Measurements from ENCODE around the gene BMAL2. TPM values are rescaled to one million over a fixed set of nuclear protein-coding genes. Genes with fewer than 3 reads are reported as not detected.
A peak's percentile ranks its signal among the peaks of the same experiment; 100 is the strongest.

The BMAL2 gene
- polyA plus RNA-seq, 4 donors, result 5.6 to 7.1 (median 7.0) TPM

DNA sequence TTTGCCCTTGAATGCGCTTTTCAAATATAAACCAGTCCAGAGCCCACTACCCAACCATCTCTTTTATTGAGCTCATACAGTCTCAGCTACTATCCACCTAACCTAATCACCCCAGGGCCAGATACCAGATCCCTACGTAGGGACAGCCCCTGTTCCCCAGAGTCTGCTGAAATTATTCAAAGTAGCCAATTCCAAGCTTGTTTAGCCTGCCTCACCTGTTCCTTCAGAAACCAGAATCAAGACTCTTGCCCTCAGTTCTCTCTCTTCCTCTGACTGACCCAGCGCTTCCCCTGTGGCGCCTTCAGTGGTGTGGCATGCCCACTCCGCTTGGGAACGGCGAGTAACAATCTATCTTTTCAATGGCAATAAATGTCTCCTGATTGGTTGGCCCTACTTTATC lies 18.8 kb downstream of the BMAL2 start:
- no peak for DNase-seq (ENCODE audit: low read depth in 4 of 4, low spot score in 2 of 4)

DNA sequence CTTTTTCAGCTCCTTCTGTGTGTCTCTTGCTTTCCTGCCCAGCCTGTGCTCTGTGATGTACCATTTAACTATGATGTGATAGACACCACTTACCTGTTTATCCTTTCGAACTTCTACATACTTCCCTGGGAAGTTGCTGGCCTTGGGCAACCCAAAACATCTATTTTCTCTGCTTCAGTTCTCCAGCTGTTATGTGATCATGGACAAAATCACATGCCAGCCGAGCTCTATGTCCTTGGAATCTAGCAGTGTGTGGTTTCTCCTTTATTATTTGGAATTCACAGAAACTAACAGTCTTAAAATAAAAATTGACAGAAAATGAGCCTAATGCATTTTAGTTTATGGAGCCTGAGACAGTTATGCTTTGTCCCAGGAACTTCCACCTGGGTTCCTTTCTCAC lies 22.9 kb downstream of the BMAL2 start:
- DNase-seq (ENCODE audit: low read depth in 4 of 4, low spot score in 2 of 4), result no peak

DNA sequence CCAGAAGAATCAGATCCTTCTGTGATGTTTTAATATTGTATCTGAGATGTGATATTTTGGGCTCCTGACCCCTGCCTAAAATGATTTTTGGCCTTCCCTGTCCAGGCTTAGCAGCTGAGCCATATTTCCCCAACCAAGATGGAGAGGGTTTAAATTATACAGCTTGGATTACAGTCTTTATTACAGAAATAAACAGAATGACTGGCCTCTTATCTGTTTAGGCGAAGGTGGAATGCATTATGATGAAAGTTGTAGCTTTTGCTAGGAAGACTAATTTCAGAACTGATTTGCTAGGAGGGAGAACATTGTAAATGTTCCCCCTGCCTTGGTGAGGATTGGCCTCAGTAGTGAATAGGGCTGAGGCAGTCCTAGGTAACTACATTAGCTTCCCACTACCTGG lies 23.3 kb downstream of the BMAL2 start:
- DNase-seq (ENCODE audit: low read depth in 4 of 4, low spot score in 2 of 4), result no peak

DNA sequence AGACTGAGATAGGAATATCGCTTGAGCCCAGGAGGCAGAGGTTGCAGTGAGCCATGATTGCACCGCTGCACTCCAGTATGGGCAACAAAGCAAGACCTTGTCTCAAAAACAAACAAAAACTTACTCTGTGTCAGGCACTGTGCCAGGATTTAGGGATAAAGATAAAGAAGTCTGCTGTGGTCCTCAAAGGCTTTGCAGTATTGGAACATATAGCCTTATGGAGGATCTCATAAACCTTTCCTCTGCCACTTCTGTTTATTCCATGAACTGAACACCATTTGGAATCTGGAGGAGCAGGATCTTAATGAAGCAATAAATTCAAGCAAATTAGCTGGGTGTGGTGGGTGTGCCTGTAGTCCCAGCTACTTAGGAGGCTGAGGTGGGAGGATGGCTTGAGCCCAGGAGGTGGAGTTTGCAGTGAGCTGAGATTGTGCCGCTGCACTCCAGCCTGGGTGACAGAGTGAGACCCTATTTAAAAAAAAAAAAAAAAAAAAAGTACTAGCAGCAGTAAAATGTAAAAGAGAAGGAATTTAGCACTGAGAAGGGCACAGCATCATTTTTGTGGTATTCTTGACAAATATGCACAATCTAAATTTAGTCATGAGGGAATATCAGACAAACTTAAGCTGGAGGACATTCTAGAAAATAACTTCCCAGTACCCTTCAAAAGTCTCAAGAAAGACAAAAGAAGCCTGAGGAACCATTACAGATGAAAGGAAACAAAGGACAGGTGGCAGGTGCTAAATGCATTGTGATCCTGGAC lies 27.1 kb downstream of the BMAL2 start:
- no peak for DNase-seq (ENCODE audit: low read depth in 4 of 4, low spot score in 2 of 4)

DNA sequence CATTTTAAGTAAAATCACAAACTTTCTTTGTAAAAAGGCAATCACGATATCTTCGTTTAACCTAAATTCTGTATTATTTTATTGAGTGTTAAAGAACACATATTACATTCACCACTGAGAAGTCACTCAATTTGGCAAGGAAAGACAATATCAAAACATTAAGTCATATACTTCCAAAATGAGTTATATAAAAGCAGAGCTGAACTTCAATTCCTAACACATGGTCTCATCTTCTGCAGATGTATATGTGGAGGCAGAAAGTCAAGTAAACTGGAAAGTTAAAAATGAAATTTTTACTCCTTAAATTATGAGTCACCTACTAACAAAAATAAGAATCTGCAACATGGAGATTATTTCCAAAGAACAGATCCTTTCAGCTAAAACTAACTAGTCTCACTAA lies 28.7 kb downstream of the BMAL2 start:
- DNase-seq (ENCODE audit: low read depth in 4 of 4, low spot score in 2 of 4), result no peak

DNA sequence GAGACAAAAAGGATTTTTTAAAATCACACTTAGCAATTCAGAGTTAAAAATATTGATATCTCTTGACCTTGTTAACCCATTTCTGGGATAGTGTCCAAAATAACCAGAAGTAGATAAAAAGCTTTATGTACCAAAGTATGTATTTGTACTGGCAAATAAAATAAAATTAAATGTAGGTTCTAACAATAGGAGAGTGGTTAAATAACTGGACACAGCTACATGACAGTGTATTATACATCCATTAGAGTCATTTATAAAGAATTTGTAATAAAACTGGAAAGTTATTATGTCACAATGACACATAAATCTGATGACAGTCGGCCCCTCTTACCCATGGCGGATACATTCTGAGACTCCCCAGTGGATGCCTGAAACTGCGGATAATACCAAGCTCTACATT lies 34.0 kb downstream of the BMAL2 start:
- no peak for DNase-seq (ENCODE audit: low read depth in 4 of 4, low spot score in 2 of 4)

DNA sequence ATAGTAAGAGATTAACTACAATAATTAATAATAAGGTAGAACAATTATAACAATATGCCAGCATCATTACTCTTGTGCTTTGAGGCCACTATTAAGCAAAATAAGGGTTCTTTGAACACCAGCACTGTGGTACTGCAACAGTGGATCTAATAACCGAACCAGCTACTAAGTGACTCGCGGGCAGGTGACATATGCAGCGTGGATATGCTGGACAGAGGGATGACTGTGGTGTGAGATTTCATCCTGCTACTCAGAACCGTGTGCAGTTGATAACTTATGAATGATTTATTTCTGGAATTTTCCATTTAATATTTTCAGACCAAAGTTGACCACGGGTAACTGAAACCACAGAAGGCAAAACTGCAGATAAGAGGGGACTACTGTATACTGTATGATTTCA lies 34.4 kb downstream of the BMAL2 start:
- no peak for DNase-seq (ENCODE audit: low read depth in 4 of 4, low spot score in 2 of 4)

DNA sequence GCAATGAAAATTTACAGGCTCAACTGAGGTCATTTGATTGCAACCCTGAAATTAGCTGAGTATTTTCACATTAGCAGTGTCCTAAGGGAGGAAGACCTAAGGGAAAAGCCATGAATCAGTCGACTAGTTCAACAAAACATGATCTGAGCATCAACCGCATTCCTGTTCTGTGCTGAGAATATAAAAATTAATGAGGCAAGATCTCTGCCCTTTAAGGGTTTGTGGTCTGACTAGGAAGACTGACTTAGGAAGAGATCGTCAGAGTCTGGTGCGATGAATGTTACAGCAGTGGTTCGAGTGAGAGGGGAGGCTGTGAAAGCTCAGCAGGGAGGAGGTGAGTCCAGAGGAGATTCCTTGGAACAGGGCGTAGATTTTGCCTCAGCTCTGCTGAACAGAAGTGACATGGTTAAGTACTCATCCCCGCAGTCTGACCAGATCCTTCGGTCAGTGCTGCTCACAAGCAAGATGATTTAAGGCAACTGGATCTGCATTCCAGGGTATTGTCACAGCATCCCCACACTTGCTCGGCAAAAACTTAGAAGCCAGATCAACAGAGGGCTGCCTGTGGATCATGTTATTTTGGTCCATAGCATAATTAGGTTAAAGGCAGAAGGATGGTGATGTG lies 49.6 kb downstream of the BMAL2 start:
- DNase-seq (ENCODE audit: low read depth in 4 of 4, low spot score in 2 of 4), result peak in 3 of 4 donors; percentile 31 to 60 (median 43)

Other genes starting within 250 kb of the BMAL2 start
- gene STK38L, start 88.5 kb upstream of the BMAL2 start, polyA plus RNA-seq (ENCODE audit: insufficient read length in 4 of 4), result 10 to 100 TPM; 35.5 to 43.9 (median 43.5) TPM
- 1 to 10 TPM in 1 of 4 donors, under 1 TPM in 3; 0.18 to 1.4 (median 0.74) TPM for gene SMCO2, start 113.9 kb downstream of the BMAL2 start, polyA plus RNA-seq (ENCODE audit: insufficient read length in 4 of 4)
- gene PPFIBP1, start 191.4 kb downstream of the BMAL2 start, polyA plus RNA-seq (ENCODE audit: insufficient read length in 4 of 4), result 100 to 1,000 TPM in 1 of 4 donors, 10 to 100 TPM in 3; 57.0 to 113 (median 83.0) TPM

Data from left renal cortex interstitium (tissue), 4 donors.